ENCODE measurements around the gene NUFIP2. TPM values are rescaled to one million over a fixed set of nuclear protein-coding genes. Genes with fewer than 3 reads are reported as not detected.

NUFIP2 gene
- total and polyA plus RNA-seq, 10 of the 15 experiments (the other 5 are each of a cell fraction or from before 2014, with no cell fraction given): 3.7 to 32.3 (median 14.5) TPM

- TF ChIP-seq, protein P1, sequence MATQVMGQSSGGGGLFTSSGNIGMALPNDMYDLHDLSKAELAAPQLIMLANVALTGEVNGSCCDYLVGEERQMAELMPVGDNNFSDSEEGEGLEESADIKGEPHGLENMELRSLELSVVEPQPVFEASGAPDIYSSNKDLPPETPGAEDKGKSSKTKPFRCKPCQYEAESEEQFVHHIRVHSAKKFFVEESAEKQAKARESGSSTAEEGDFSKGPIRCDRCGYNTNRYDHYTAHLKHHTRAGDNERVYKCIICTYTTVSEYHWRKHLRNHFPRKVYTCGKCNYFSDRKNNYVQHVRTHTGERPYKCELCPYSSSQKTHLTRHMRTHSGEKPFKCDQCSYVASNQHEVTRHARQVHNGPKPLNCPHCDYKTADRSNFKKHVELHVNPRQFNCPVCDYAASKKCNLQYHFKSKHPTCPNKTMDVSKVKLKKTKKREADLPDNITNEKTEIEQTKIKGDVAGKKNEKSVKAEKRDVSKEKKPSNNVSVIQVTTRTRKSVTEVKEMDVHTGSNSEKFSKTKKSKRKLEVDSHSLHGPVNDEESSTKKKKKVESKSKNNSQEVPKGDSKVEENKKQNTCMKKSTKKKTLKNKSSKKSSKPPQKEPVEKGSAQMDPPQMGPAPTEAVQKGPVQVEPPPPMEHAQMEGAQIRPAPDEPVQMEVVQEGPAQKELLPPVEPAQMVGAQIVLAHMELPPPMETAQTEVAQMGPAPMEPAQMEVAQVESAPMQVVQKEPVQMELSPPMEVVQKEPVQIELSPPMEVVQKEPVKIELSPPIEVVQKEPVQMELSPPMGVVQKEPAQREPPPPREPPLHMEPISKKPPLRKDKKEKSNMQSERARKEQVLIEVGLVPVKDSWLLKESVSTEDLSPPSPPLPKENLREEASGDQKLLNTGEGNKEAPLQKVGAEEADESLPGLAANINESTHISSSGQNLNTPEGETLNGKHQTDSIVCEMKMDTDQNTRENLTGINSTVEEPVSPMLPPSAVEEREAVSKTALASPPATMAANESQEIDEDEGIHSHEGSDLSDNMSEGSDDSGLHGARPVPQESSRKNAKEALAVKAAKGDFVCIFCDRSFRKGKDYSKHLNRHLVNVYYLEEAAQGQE (IDR thresholded peaks at IDR 0.05; ENCODE audit: low read depth, low read length): no peak
- TF ChIP-seq TCF7 (IDR thresholded peaks at IDR 0.05; ENCODE audit: borderline replicate concordance) (no peak), POLR2A (IDR thresholded peaks at IDR 0.05; ENCODE audit: low read depth, low read length) (peak; percentile 53; the same call in 1 of the 2 replicates), CHD1 (IDR thresholded peaks at IDR 0.05; ENCODE audit: low read depth, low read length) (no peak), HDGF (IDR thresholded peaks at IDR 0.05) (no peak), EED (IDR thresholded peaks at IDR 0.05; ENCODE audit: low read depth) (no peak), BACH1 (IDR thresholded peaks at IDR 0.05; ENCODE audit: borderline replicate concordance) (0 out of 2 replicates have a peak, but pooled peaks have one; percentile 49), NBN (IDR thresholded peaks at IDR 0.05) (0 out of 2 replicates have a peak, but pooled peaks have one; percentile 19), EGR1 (IDR thresholded peaks at IDR 0.05; ENCODE audit: borderline replicate concordance in 1 of 2, low read depth in 2 of 2, low read length in 2 of 2) (peak in 1 of 2 experiments; percentile 68; a peak in 1 of 3 replicates), BHLHE40 (IDR thresholded peaks at IDR 0.05; ENCODE audit: borderline replicate concordance in 1 of 2, low read depth in 2 of 2, low read length in 1 of 2) (peak; percentile 52 to 67; a peak in 3 of 4 replicates), NFIC (IDR thresholded peaks at IDR 0.05; ENCODE audit: low read depth, low read length) (no peak), SUZ12 (IDR thresholded peaks at IDR 0.05; ENCODE audit: unreplicated experiment) (no peak), CBX3 (IDR thresholded peaks at IDR 0.05; ENCODE audit: borderline replicate concordance, low read depth) (no peak), IRF5 (IDR thresholded peaks at IDR 0.05; ENCODE audit: borderline replicate concordance) (no peak), TAF1 (IDR thresholded peaks at IDR 0.05; ENCODE audit: borderline replicate concordance, low read depth, low read length) (no peak), PBX3 (IDR thresholded peaks at IDR 0.05; ENCODE audit: insufficient replicate concordance, low read depth, low read length) (no peak), ZNF207 (IDR thresholded peaks at IDR 0.05; ENCODE audit: borderline replicate concordance) (no peak)
- TF ChIP-seq, protein P2, sequence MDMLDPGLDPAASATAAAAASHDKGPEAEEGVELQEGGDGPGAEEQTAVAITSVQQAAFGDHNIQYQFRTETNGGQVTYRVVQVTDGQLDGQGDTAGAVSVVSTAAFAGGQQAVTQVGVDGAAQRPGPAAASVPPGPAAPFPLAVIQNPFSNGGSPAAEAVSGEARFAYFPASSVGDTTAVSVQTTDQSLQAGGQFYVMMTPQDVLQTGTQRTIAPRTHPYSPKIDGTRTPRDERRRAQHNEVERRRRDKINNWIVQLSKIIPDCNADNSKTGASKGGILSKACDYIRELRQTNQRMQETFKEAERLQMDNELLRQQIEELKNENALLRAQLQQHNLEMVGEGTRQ (IDR thresholded peaks at IDR 0.05; ENCODE audit: borderline replicate concordance, low read depth, low read length): no peak
- TF ChIP-seq, protein P3, sequence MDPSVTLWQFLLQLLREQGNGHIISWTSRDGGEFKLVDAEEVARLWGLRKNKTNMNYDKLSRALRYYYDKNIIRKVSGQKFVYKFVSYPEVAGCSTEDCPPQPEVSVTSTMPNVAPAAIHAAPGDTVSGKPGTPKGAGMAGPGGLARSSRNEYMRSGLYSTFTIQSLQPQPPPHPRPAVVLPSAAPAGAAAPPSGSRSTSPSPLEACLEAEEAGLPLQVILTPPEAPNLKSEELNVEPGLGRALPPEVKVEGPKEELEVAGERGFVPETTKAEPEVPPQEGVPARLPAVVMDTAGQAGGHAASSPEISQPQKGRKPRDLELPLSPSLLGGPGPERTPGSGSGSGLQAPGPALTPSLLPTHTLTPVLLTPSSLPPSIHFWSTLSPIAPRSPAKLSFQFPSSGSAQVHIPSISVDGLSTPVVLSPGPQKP (IDR thresholded peaks at IDR 0.05; ENCODE audit: low read depth, low read length): no peak
These were observed 1.6 kb downstream of the NUFIP2 start (continued) for GRCh38 chr17:29292071-29292991.
